ENCODE measurements around the gene AFMID. TPM values are rescaled to one million over a fixed set of nuclear protein-coding genes. Genes with fewer than 3 reads are reported as not detected.
"Not testable (repeated sequence)": the region's sequence is repeated elsewhere in the genome, so short reads cannot be mapped to it uniquely, and the experiment has no call there.

The AFMID gene
- total RNA-seq, 1 experiment from 2014 or later, result 59.3 TPM

GRCh38 chr17:78234261-78234865 lies 47.2 kb downstream of the AFMID start:
- Histone ChIP-seq H3K4me1 (ENCODE audit: control insufficient read depth, insufficient read depth, low read length) (no peaks in the 10 kb centered on the region), H3K4me3 (ENCODE audit: low read depth in 2 of 2, low read length in 2 of 2) (no peak overlapping the region), H3K27me3 (ENCODE audit: control insufficient read depth, insufficient read depth, low read length) (no peaks in the 10 kb centered on the region), H3K36me3 (ENCODE audit: control insufficient read depth, insufficient read depth, low read length) (no peaks in the 10 kb centered on the region), H3K27ac (ENCODE audit: low read length) (no peak overlapping the region), H3K9me3 (ENCODE audit: control insufficient read depth, insufficient read depth, low read depth, low read length) (no peaks in the 10 kb centered on the region)
- POLR2A ChIA-PET, result no interaction called here
- in situ Hi-C loops (cut with HindIII; ENCODE audit: low pct_unique_long_range_greater_than_20kb, low sequenced_read_pairs), result no loop called here
- no TSS peak for BruUV-seq (replicated peaks)
- TF ChIP-seq POLR2AphosphoS5 (IDR thresholded peaks at IDR 0.05; ENCODE audit: low read depth, low read length) (no peak), REST (IDR thresholded peaks at IDR 0.05; ENCODE audit: insufficient read depth in 1 of 2, low read depth in 2 of 2, low read length in 1 of 2) (no peak), TCF7L2 (IDR thresholded peaks at IDR 0.05; ENCODE audit: low read depth, low read length) (no peak), CTCF (IDR thresholded peaks at IDR 0.05) (no peak), SIN3A (IDR thresholded peaks at IDR 0.05; ENCODE audit: borderline replicate concordance, insufficient read depth, low read depth, low read length) (no peak)
- DNase-seq (ENCODE audit: low read depth, low spot score), result no peak
- intact Hi-C loops (cut with micrococcal nuclease; ENCODE audit: unreplicated experiment), result no loop called here
- CTCF ChIA-PET, result interaction anchor here (0.6 kb wide), 1 partner anchor 118 kb away, joined by 4 read pairs; no protein-coding TSS in a partner anchor
- ATAC-seq, result no peak

GRCh38 chr17:78235022-78235421 lies 47.9 kb downstream of the AFMID start:
- not testable (repeated sequence) for H3K9me3 ChIP-seq (ENCODE audit: control insufficient read depth, insufficient read depth, low read depth, low read length)

GRCh38 chr17:78235885-78236284 lies 48.7 kb downstream of the AFMID start:
- intact Hi-C loops (cut with micrococcal nuclease; ENCODE audit: unreplicated experiment), result no loop called here
- ChIA-PET POLR2A (no interaction called here), CTCF (interaction anchor here (0.7 kb wide), 1 partner anchor 16 kb away, joined by 4 read pairs; no protein-coding TSS in a partner anchor)
- H3K36me3 ChIP-seq (ENCODE audit: control insufficient read depth, insufficient read depth, low read length), result no peaks in the 10 kb centered on the region
- ATAC-seq (no peak), DNase-seq (ENCODE audit: low read depth, low spot score) (no peak)
- H3K9me3 ChIP-seq (ENCODE audit: control insufficient read depth, insufficient read depth, low read depth, low read length), result no peaks in the 10 kb centered on the region
- TF ChIP-seq SIN3A (IDR thresholded peaks at IDR 0.05; ENCODE audit: borderline replicate concordance, insufficient read depth, low read depth, low read length), result no peak
- no peak for TF ChIP-seq TCF7L2 (IDR thresholded peaks at IDR 0.05; ENCODE audit: low read depth, low read length)
- no peak for TF ChIP-seq CTCF (IDR thresholded peaks at IDR 0.05)
- TF ChIP-seq REST (IDR thresholded peaks at IDR 0.05; ENCODE audit: insufficient read depth in 1 of 2, low read depth in 2 of 2, low read length in 1 of 2), result no peak
- TF ChIP-seq POLR2AphosphoS5 (IDR thresholded peaks at IDR 0.05; ENCODE audit: low read depth, low read length), result no peak
- H3K27ac ChIP-seq (ENCODE audit: low read length), result no peak overlapping the region
- no TSS peak for BruUV-seq (replicated peaks)
- H3K4me1 ChIP-seq (ENCODE audit: control insufficient read depth, insufficient read depth, low read length), result no peaks in the 10 kb centered on the region
- H3K4me3 ChIP-seq (ENCODE audit: low read depth in 2 of 2, low read length in 2 of 2), result no peak overlapping the region
- no peaks in the 10 kb centered on the region for H3K27me3 ChIP-seq (ENCODE audit: control insufficient read depth, insufficient read depth, low read length)
- in situ Hi-C loops (cut with HindIII; ENCODE audit: low pct_unique_long_range_greater_than_20kb, low sequenced_read_pairs), result no loop called here

More at GRCh38 chr17:78235022-78235421, 47.9 kb downstream of the AFMID start:
- POLR2A ChIA-PET; intact Hi-C loops (cut with micrococcal nuclease; ENCODE audit: unreplicated experiment); H3K27me3 ChIP-seq (ENCODE audit: control insufficient read depth, insufficient read depth, low read length); H3K27ac ChIP-seq (ENCODE audit: low read length); in situ Hi-C loops (cut with HindIII; ENCODE audit: low pct_unique_long_range_greater_than_20kb, low sequenced_read_pairs); BruUV-seq (replicated peaks); CTCF ChIA-PET; ATAC-seq; DNase-seq (ENCODE audit: low read depth, low spot score); H3K4me1 ChIP-seq (ENCODE audit: control insufficient read depth, insufficient read depth, low read length); H3K36me3 ChIP-seq (ENCODE audit: control insufficient read depth, insufficient read depth, low read length); H3K4me3 ChIP-seq (ENCODE audit: low read depth in 2 of 2, low read length in 2 of 2): not testable (repeated sequence)
